ENCODE data around the gene MAPK6. TPM values are rescaled to one million over a fixed set of nuclear protein-coding genes. Genes with fewer than 3 reads are reported as not detected.

Gene MAPK6
- total RNA-seq, 1 donor from 2014 or later: 31.9 TPM

DNA sequence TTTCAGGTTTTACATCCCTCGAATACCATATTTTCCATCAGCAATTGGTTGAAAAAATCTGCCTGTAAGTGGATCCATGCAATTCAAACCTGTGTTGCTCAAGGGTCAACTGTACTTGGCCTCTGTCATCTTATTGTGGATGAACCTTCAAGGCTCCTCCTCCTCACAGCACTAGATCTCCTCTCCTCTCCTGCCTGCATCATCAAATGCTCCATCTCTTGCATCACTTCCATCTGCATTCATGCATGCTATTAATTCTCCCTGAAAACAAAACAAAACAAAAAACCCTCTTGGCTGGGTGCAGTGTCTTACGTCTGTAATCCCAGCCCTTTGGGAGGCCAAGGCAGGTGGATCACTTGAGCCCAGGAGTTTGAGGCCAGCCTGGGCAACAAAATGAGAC lies 83.4 kb downstream of the MAPK6 start:
- no peak for DNase-seq (ENCODE audit: low spot score)

DNA sequence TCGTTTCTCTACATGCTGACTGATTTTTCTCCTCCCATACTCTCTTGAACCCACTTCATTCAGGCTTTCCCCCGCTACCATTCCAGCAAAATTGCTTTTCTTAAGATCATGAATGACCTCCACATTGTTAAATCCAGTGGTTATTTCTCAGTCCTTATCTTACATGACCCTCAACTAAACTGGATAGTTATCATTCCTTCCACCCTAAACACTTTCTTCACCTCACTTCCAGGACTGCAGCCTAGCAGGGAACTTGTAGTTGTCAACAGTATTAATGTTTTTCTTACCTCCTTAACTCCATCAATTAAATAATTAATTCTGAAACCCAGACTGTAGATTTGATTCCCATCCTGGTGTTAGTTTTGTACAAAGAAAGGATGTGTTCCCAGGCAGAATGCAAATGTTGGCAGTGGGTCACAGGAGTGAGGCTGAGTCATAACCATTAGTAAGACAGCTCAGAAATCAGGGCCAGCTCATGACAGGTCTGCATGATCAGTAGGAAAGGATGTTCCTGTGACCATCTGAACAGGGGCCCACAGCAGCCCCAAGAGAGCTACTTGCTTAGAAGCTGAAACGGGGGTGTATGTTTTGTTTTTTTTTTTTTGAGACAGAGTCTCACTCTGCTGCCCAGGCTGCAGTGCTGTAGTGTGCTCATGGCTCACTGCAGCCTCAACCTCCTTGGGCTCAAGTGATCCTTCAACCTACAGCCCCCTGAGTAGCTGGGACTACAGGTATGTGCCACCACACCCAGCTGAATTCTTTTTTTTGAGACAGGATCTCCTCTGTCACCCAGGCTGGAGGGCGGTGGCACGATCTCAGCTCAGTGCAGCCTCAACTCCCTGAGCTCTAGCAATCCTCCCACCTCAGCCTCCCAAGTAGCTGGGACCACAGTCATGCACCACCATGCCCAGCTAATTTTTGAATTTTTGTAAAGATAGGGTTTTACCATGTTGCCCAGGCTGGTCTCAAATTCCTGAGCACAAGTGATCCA lies 84.5 kb downstream of the MAPK6 start:
- no peak for DNase-seq (ENCODE audit: low spot score)

DNA sequence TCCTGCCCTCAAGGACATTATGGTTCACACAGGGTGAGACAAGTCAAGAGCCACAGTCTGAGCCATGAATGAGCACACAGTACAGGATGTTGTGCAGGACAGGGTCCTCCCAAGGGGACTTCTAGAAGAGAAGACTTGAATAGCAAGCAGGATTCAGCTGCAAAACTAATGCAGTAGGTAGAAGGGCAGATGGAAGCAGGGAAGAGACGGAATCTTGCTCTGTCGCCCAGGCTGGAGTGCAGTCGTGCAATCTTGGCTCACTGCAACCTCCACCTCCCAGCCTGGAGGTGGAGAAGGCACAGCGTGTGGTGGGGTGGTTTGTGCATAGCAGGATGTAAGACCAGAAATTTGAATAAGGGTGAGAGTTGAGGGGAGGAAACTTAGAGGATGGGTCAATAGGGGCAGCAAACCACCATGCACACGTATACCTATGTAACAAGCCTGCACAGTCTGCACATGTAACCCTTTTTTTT lies 85.5 kb downstream of the MAPK6 start:
- no peak for DNase-seq (ENCODE audit: low spot score)

DNA sequence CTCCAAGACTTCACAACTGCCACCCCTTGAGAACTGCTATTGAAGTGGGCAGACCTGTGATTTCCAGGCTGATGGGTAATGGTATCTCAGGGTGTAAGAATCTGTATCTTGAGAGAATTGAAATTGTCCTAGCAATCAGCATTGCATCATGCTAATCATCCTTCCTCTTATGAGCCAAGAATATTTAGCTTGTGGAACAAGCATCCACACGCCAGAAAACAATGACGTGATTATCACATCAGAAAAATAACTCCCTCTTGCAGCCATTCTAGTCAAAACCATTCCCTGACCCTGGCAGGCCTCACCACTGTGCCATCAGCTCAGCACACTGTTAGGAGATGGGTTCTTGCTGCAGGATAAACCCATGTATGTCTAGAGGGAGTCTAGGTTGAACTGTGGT lies 86.8 kb downstream of the MAPK6 start:
- DNase-seq (ENCODE audit: low spot score): no peak

DNA sequence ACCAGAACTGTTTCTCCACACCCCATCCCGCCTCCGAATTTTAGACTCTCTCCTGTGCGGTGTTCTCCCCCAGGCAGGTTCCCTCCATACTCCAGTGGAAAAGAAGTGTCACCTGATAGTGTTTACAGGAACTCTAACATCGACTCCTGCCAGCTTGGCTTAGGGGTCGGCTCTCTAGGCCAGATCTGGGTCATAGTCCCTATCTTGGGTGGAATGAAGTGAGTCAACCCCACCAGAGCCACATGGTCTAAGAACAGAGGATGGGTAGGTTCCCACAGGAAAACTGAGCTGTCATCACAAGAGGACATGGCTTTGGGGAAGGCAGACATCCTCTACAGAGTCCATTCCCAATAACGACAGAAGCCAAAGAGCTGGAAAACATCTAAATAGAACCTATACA lies 87.6 kb downstream of the MAPK6 start:
- no peak for DNase-seq (ENCODE audit: low spot score)

DNA sequence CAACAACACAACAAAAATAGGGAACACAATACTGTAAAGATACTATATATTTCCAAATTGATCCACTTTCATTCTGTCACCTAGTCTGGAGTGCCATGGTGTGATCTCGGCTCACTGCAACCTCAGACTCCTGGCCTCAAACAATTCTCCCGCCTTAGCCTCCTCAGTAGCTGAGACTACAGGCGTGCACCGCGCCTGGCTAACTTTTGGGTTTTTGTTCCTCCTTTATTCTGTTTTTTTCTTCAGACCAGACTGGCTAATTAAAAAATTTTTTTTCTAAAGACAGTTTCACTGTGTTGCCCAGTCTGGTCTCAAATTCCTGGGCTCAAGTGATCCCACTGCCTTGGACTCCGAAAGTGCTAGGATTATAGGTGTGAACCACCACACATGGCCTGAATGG lies 88.2 kb downstream of the MAPK6 start:
- no peak for DNase-seq (ENCODE audit: low spot score)

DNA sequence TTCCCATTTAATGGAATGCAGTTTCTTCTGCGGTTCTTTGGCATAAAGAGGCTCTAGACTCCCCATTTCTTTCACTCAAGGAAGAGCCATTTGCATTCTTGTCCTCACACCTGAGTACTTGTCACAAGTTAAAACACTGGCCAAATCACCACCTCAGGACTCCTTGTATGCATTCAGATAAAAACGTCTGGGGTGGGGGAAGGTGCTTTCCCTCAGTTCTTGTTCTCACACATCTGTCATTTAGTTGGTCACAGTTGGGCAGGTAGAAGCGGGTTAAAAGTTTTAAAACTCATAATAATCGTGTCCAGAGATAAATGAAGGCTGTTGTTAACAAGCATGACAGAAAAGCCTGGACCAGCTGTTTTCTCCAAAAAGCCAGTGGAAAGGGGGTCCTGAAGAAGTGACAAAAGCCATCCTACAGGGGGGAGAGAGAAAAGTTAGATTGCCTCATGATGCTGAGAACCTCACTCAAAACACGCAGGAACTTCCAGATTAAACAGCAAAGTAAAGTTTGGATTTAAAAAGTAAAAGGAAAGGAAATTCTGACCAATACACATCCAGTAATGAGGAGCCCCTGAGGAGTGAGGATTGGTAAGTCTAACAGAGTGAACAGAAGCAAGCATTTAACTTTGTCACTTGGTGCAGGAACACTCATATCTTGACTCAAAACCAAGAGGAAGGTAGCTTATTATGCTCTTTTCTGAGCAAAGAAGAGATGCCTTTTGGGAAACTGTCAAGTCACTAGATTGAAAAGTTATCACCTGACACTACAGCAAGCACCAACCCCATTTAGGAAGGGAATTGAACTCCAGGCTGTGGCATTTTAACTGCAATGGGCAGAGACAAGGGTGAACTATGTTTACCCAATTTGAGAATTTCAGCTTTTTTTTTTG lies 90.8 kb downstream of the MAPK6 start:
- no peak for DNase-seq (ENCODE audit: low spot score)

DNA sequence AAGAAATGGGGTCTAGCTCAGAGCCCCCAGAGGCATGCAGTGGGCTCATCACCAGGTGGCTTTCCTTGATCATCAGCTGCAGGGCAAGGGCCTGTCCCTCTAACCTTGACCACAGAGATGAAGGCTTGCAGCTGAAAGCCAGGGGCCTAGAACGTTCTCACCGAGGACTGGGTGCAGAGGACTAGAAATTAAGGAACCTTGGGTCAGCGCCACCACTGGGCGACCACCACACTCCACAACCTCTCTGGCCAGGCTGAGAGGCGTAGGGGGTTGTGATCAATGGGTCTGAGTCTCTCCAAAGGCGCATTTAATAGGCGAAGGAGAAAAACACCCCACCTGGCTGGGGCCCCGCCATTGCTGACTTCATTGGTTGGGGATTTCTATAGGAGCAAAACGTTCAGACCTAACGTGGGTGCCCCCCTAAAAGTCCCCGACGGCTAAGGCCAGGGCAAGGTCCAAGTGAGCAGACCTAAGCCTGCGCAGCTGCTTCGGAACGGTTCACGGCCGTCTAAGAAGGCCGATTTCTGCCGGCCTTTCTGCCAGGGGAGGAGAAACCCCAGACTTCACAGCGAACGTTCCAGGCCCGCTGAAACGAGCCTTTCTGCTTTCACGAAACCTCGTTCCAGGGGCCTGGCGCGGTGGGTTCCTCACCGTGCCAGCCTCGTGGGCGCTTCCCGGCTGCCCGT lies 92.6 kb downstream of the MAPK6 start:
- no peak for DNase-seq (ENCODE audit: low spot score)

DNA sequence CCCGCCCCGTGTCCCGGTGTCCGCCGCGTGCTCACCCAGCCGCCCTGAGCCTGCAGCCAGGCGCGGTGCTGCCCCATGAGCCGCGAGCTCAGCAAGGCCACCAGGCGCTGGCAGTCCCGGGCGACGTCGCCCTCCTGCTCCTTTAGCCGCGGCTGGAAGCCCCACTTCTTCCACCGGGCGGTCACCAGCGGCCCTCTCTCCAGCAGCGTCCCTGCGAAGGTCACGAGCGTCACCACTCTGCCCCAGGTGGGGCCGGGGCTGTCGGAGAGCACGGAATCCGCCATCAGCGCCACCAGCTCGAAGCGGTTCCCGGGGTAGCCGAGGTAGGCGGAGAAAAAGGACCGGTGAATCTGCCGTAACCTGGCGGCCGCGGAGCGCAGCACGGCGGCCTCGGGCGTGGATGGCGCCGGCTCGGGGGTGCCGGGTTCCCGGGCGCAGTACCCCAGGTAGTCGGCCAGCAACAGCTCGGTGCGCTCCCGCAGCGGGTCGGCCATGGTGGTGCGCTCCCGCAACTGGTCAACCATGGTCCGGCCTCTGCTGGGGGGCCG lies 93.3 kb downstream of the MAPK6 start:
- DNase-seq (ENCODE audit: low spot score): no peak

DNA sequence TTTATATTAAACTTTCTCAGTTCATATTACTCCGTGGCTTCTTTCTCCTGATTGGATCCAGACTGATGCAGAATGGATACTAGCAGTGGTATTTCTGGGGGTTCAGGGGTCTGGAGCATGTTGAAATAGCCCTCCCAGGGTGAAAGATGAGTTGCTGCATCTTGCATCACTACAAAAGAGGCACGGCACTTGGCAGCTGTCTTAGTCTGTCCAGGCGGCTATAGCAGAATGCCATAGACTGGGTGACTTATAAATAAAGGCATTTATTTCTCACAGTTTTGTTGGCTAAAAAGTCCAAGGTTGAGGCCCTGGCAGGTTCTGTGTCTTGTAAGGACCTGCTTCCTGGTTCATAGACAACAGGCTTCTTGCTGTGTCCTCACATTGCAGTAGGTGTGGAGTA lies 94.2 kb downstream of the MAPK6 start:
- DNase-seq (ENCODE audit: low spot score): no peak

DNA sequence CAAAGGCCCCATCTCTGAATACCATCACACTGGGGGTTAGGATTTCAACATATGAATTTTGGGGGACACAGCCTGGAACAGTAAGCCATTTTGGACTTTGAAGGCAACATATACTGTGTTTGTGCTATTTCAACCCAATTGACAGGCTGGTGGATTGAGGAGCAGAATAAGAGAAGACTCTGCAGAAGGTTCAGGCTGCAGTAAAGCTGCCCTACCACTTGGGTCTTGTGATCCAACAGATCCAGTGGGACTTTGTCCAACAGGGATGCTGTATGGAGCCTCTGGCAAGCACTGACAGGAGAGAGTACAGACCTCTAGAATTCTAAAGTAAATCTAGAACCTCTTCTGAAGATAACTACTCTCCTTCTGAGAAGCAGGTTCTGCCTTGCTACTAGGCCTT lies 94.7 kb downstream of the MAPK6 start:
- DNase-seq (ENCODE audit: low spot score): no peak

DNA sequence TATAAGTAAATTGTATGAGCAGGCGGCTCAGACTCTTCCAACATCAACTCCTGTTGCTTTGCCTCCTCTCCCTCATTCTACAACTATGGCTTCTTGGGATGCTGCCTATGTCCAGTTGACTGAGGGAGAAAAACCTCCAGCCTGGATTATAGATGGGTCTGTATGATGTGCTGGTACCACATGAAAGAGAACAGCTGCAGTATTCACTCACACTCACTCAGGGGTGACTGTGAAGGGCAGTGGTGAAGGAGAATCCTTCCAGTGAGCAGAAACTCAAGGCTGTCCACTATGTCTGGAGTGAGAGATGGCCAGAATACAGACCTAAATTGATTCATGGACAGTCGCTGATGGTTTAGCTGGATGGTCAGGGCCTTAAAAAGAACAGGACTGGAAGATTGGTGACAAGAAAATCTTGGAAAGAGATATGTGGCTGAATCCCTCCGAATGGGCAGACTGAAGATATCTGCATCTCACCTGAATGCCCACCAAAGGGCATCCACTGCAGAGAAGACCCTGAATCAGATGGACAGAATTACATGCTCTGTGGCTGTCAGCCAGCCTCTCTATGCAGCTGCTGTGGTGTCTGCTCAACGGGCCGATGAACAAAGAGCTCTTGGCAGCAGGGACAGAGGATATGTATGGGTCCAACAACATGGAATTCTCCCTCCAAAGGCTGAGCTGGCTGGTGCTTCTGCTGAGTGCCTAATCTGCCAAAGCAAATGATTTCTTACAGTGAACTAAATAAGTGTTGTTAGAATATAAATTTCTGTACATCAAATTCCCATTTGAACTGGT lies 95.4 kb downstream of the MAPK6 start:
- no peak for DNase-seq (ENCODE audit: low spot score)

DNA sequence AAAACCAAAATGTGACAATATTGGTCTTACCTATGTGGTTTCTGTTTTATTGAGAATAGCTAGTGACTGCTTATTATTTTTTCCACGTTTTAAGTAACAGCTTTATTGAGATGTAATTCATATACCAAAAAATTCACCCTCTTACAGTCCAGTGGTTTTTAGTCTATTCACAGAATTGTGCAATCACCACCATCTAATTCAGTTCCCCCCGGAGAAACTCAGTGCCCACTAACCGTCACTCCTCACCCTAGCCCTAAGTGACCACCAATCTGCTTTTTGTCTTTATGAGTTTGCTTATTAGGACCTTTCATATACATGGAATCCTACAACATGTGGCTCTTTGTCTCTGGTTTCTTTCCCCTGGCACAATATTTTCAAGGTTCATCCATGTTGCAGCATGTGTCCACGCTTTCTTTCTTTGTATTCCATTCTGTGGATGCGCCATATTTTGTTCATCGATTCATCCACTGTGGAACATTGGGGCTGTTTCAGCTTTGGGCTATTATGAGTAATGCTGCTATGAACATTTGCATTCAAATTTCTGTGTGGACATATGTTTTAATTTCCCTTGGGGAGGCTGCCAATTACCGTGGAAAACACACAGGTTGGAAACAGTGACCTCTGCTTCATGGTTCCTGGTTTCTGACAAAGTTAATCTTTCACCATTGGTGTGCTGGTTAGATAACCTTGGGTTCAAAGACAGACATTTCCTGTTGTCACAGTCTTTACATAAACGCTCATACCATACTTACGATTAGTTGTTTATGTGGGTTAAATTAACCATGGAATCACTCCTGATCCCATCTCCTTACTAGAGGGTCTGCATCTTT lies 96.8 kb downstream of the MAPK6 start:
- no peak for DNase-seq (ENCODE audit: low spot score)

Other genes starting within 250 kb of the MAPK6 start
- 44.2 TPM for gene TMOD3, start 189.6 kb upstream of the MAPK6 start, total RNA-seq
- gene LEO1, start 47.4 kb upstream of the MAPK6 start, total RNA-seq: 23.1 TPM
- 2.5 TPM for gene BCL2L10, start 93.6 kb downstream of the MAPK6 start, total RNA-seq
- gene GNB5, start 172.2 kb downstream of the MAPK6 start, total RNA-seq: 29.4 TPM